ENCODE data around the gene GTF3C1.

The GTF3C1 gene

GRCh38 chr16:27508476-27508875 lies 41.2 kb downstream of the GTF3C1 start:
- TF ChIP-seq SIN3A (IDR thresholded peaks at IDR 0.05; ENCODE audit: borderline replicate concordance, insufficient read depth, low read length) (no peak), POLR2AphosphoS5 (IDR thresholded peaks at IDR 0.05; ENCODE audit: low read depth, low read length) (no peak), FOXP2 (optimal IDR thresholded peaks at IDR 0.05; ENCODE audit: borderline replicate concordance, extremely low read depth, extremely low read length, insufficient read depth) (no peak), REST (IDR thresholded peaks at IDR 0.05; ENCODE audit: insufficient read depth in 1 of 2, low read depth in 2 of 2, low read length in 2 of 2) (no peak), TAF1 (IDR thresholded peaks at IDR 0.05; ENCODE audit: borderline replicate concordance, insufficient read depth, low read length) (no peak)

- no peak for TF ChIP-seq SIN3A (IDR thresholded peaks at IDR 0.05; ENCODE audit: borderline replicate concordance, insufficient read depth, low read length)
- no peak for TF ChIP-seq TAF1 (IDR thresholded peaks at IDR 0.05; ENCODE audit: borderline replicate concordance, insufficient read depth, low read length)
- no peak for TF ChIP-seq REST (IDR thresholded peaks at IDR 0.05; ENCODE audit: insufficient read depth in 1 of 2, low read depth in 2 of 2, low read length in 2 of 2)
- TF ChIP-seq FOXP2 (optimal IDR thresholded peaks at IDR 0.05; ENCODE audit: borderline replicate concordance, extremely low read depth, extremely low read length, insufficient read depth), result no peak
- no peak for TF ChIP-seq POLR2AphosphoS5 (IDR thresholded peaks at IDR 0.05; ENCODE audit: low read depth, low read length)
Measured at GRCh38 chr16:27506771-27507170, 42.9 kb downstream of the GTF3C1 start.

GRCh38 chr16:27505297-27506236 lies 44.1 kb downstream of the GTF3C1 start:
- TF ChIP-seq FOXP2 (optimal IDR thresholded peaks at IDR 0.05; ENCODE audit: borderline replicate concordance, extremely low read depth, extremely low read length, insufficient read depth) (no peak), SIN3A (IDR thresholded peaks at IDR 0.05; ENCODE audit: borderline replicate concordance, insufficient read depth, low read length) (no peak), REST (IDR thresholded peaks at IDR 0.05; ENCODE audit: insufficient read depth in 1 of 2, low read depth in 2 of 2, low read length in 2 of 2) (no peak), POLR2AphosphoS5 (IDR thresholded peaks at IDR 0.05; ENCODE audit: low read depth, low read length) (no peak), TAF1 (IDR thresholded peaks at IDR 0.05; ENCODE audit: borderline replicate concordance, insufficient read depth, low read length) (no peak)

GRCh38 chr16:27503662-27504061 lies 46.1 kb downstream of the GTF3C1 start:
- TF ChIP-seq REST (IDR thresholded peaks at IDR 0.05; ENCODE audit: insufficient read depth in 1 of 2, low read depth in 2 of 2, low read length in 2 of 2) (no peak), SIN3A (IDR thresholded peaks at IDR 0.05; ENCODE audit: borderline replicate concordance, insufficient read depth, low read length) (no peak), TAF1 (IDR thresholded peaks at IDR 0.05; ENCODE audit: borderline replicate concordance, insufficient read depth, low read length) (no peak), FOXP2 (optimal IDR thresholded peaks at IDR 0.05; ENCODE audit: borderline replicate concordance, extremely low read depth, extremely low read length, insufficient read depth) (no peak), POLR2AphosphoS5 (IDR thresholded peaks at IDR 0.05; ENCODE audit: low read depth, low read length) (no peak)

Data from PFSK-1 (cell line).